OCI-LY7 (cell line): ENCODE data around the gene CLSTN2. TPM values are rescaled to one million over a fixed set of nuclear protein-coding genes. Genes with fewer than 3 reads are reported as not detected.
"Not testable (repeated sequence)": the region's sequence is repeated elsewhere in the genome, so short reads cannot be mapped to it uniquely, and the experiment has no call there.

ENCODE experiments used
- BruUV-seq: library from RNA; stranded (reverse); fragments of 400-500 nt; replicated peaks from 2 replicates; lab custom pipeline; 2021; lab: Mats Ljungman, UMichigan
- CTCF ChIA-PET: fragments of 300-600 bp; sonication (Branson Sonifier 250); formaldehyde crosslinking; loops from one replicate; lab custom pipeline; 2022; ENCODE audit warnings: antibody characterized with exemption; ENCODE audit not compliant: unreplicated experiment; lab: Charles Lee
- POLR2A ChIA-PET: fragments of 300-600 bp; sonication (Branson Sonifier 250); formaldehyde crosslinking; loops from one replicate; lab custom pipeline; 2022; ENCODE audit warnings: antibody characterized with exemption; lab: Charles Lee
- DNase-seq: peaks from one replicate; pipeline ENCODE4 v3.0.0-alpha.2; 2015; ENCODE audit warnings: low spot score
- H2AFZ ChIP-seq: fragments of 200-600 bp; sonication (generic), shearing (Covaris generic); 2 replicates; pipeline ENCODE4 v1.6.1; 2014; ENCODE audit warnings: mild to moderate bottlenecking, antibody characterized with exemption, low read length, moderate library complexity
- H3K27ac ChIP-seq: fragments of 200-600 bp; sonication (generic); 2 replicates; pipeline ENCODE4 v1.5.1; 2014; ENCODE audit warnings: mixed run types, low read depth, mild to moderate bottlenecking, moderate library complexity, low read length, inconsistent platforms; ENCODE audit not compliant: poor library complexity, severe bottlenecking
- H3K36me3 ChIP-seq: fragments of 200-600 bp; sonication (generic); 2 replicates; pipeline ENCODE4 v1.6.1; 2014; ENCODE audit warnings: mild to moderate bottlenecking, antibody characterized with exemption, low read length, moderate library complexity, mixed read lengths; ENCODE audit not compliant: insufficient read depth
- H3K4me1 ChIP-seq: fragments of 200-600 bp; sonication (generic); 2 replicates; pipeline ENCODE4 v1.5.1; 2014; ENCODE audit warnings: mild to moderate bottlenecking, low read length; ENCODE audit not compliant: insufficient read depth, poor library complexity, severe bottlenecking
- H3K4me2 ChIP-seq: fragments of 200-600 bp; sonication (generic); 2 replicates; pipeline ENCODE4 v1.6.1; 2014; ENCODE audit warnings: mild to moderate bottlenecking, low read length
- H3K4me3 ChIP-seq: fragments of 200-600 bp; sonication (generic); 2 replicates; pipeline ENCODE4 v1.5.1; 2014; ENCODE audit warnings: mild to moderate bottlenecking, low read depth, low read length; ENCODE audit not compliant: poor library complexity, severe bottlenecking
- H3K79me2 ChIP-seq: fragments of 200-600 bp; sonication (generic); 2 replicates; pipeline ENCODE4 v1.6.1; 2016; ENCODE audit warnings: low read depth, mild to moderate bottlenecking, low read length, moderate library complexity, mixed read lengths; ENCODE audit not compliant: insufficient read depth
- H3K9me2 ChIP-seq: fragments of 200-600 bp; sonication (generic); 2 replicates; pipeline ENCODE4 v1.6.1; 2016; ENCODE audit warnings: mild to moderate bottlenecking, low read length, mixed read lengths; ENCODE audit not compliant: insufficient read depth
- H3K9me3 ChIP-seq: fragments of 200-600 bp; sonication (generic); 2 replicates; pipeline ENCODE4 v1.6.1; 2014; ENCODE audit warnings: mild to moderate bottlenecking, mixed run types, low read length, mixed read lengths
- H4K20me1 ChIP-seq: fragments of 200-600 bp; sonication (generic); 2 replicates; pipeline ENCODE4 v1.6.1; 2014; ENCODE audit warnings: mild to moderate bottlenecking, antibody characterized with exemption, low read length, moderate library complexity, mixed read lengths; ENCODE audit not compliant: insufficient read depth
- CTCF ChIP-seq: fragments of 200-600 bp; sonication (generic); conservative IDR thresholded peaks from 2 replicates; pipeline ENCODE4 v1.5.1; 2014; ENCODE audit warnings: mild to moderate bottlenecking, antibody characterized with exemption, low read length, moderate library complexity, mixed read lengths
- EZH2phosphoT487 ChIP-seq: fragments of 200-600 bp; sonication (generic); IDR thresholded peaks from 2 replicates; pipeline ENCODE4 v1.6.1; 2018; ENCODE audit warnings: low read depth, borderline replicate concordance, mild to moderate bottlenecking, mixed run types, antibody characterized with exemption, low read length, moderate library complexity, mixed read lengths
- intact Hi-C: fragments of 100-400 bp; cut with micrococcal nuclease; formaldehyde crosslinking; loops from one replicate; pipeline ENCODE4 v1.10.0; 2022; ENCODE audit not compliant: unreplicated experiment
- total RNA-seq, 2 experiments: library from RNA; depleted of rRNA in 1 of 2; stranded (reverse); fragments of >200 nt in 1 of 2; shearing (Covaris generic) in 1 of 2; gene quantifications; 2 replicates each; pipeline ENCODE4 v1.2.3, GENCODE V29; 2014 to 2022

CLSTN2 gene
- total RNA-seq, 2 experiments from 2014 or later = not detected

DNA sequence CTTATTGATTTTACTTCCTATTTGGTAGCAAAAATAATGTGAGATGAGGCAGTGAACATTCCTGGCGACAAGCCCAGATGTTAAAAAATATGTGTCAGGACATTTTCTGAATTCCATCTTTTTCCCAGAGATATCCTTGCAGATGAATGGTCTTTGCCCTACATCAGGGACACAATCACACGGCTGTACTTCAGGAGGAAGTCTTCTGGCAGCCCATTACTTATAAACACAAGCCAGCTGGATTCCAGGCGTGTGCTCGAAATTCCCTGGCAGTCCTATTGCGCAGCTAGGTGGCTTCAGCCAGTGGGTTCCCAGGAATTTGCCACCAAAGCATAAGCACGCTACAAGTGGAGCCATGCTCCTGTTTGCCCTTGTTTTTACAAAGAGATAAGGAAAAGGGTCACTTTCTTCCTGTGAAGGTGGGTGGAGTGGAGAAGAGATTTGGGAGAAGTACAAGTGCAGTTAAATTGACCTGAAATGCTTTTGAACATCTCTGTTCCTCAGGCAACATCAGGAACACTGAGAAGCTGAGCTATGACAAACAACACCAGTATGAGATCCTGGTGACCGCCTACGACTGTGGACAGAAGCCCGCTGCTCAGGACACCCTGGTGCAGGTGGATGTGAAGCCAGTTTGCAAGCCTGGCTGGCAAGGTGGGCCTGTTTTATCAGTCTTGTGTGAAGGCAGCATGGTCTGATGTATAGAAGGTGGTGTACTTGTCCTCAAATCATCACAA is 485.8 kb downstream of the CLSTN2 start:
- Histone ChIP-seq H3K4me3 (no peak overlapping the region), H4K20me1 (no peaks in the 10 kb centered on the region), H3K79me2 (no peaks in the 10 kb centered on the region), H3K9me3 (no peaks in the 10 kb centered on the region), H3K4me2 (no peak overlapping the region), H3K27ac (no peak overlapping the region), H3K4me1 (no peaks in the 10 kb centered on the region), H3K36me3 (no peaks in the 10 kb centered on the region), H3K9me2 (no peaks in the 10 kb centered on the region), H2AFZ (no peak overlapping the region)
- intact Hi-C loops = no loop called here
- DNase-seq = no peak
- ChIA-PET POLR2A (interaction anchor here (0.7 to 1.0 kb wide), 2 partner anchors 29 to 192 kb away, joined by 3 read pairs; no protein-coding TSS in a partner anchor), CTCF (no interaction called here)
- no TSS peak for BruUV-seq
- TF ChIP-seq EZH2phosphoT487 = no peak

- DNase-seq = no peak
- H3K4me3 ChIP-seq = no peak overlapping the region
- H3K27ac ChIP-seq = no peak overlapping the region
- BruUV-seq = no TSS peak
- no peaks in the 10 kb centered on the region for H3K36me3 ChIP-seq
- no peaks in the 10 kb centered on the region for H4K20me1 ChIP-seq
- no peak overlapping the region for H3K4me2 ChIP-seq
- no peaks in the 10 kb centered on the region for H3K79me2 ChIP-seq
- intact Hi-C loops = no loop called here
- H3K9me2 ChIP-seq = no peaks in the 10 kb centered on the region
- ChIA-PET CTCF (no interaction called here), POLR2A (interaction anchor here (1.1 kb wide), 1 partner anchor 11 kb away, joined by 3 read pairs; no protein-coding TSS in a partner anchor)
- H3K4me1 ChIP-seq = no peaks in the 10 kb centered on the region
- no peaks in the 10 kb centered on the region for H3K9me3 ChIP-seq
- TF ChIP-seq CTCF = no peak
- TF ChIP-seq EZH2phosphoT487 = no peak
- H2AFZ ChIP-seq = no peak overlapping the region
Measured at GRCh38 chr3:140421884-140422283, 486.9 kb downstream of the CLSTN2 start.

- H3K4me3 ChIP-seq = no peak overlapping the region
- no peak overlapping the region for H2AFZ ChIP-seq
- no peaks in the 10 kb centered on the region for H3K4me1 ChIP-seq
- no peaks in the 10 kb centered on the region for H3K36me3 ChIP-seq
- no peaks in the 10 kb centered on the region for H3K79me2 ChIP-seq
- no peaks in the 10 kb centered on the region for H4K20me1 ChIP-seq
- no peaks in the 10 kb centered on the region for H3K9me3 ChIP-seq
- intact Hi-C loops = no loop called here
- no peak for TF ChIP-seq EZH2phosphoT487
- no TSS peak for BruUV-seq
- H3K27ac ChIP-seq = no peak overlapping the region
- DNase-seq = no peak
- ChIA-PET CTCF (no interaction called here), POLR2A (no interaction called here)
- no peak overlapping the region for H3K4me2 ChIP-seq
- H3K9me2 ChIP-seq = no peaks in the 10 kb centered on the region
Measured at GRCh38 chr3:140423146-140423545, 488.2 kb downstream of the CLSTN2 start.

DNA sequence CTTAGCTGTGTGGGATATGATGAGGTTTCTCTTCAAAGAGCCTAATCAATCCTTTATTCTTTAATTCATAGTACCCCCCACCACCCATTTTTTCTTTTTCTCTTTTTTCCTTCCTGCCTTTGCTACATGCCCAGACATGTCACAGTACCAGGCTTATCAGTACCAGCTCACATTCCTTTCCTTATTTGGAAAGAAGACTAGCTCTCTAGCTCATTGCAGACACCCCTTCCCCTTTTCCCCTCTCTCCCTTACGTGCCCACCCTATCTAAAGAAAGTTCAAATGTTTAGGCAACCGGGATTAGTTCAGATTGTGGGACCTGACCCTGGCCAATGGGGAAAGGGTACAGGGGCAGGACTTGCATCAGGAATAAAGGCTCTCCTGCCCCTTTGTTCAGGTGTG is 488.6 kb downstream of the CLSTN2 start:
- BruUV-seq, H3K27ac ChIP-seq, intact Hi-C loops, H3K9me3 ChIP-seq, H3K36me3 ChIP-seq, H3K4me3 ChIP-seq, DNase-seq, POLR2A ChIA-PET, H3K79me2 ChIP-seq, CTCF ChIA-PET, H3K4me1 ChIP-seq, H3K9me2 ChIP-seq, H3K4me2 ChIP-seq, H2AFZ ChIP-seq, H4K20me1 ChIP-seq: not testable (repeated sequence)
